C4-2B (cell line): Measurements from ENCODE around the gene KCP.

Experiments used
- H3K27ac ChIP-seq: fragments of 450-650 bp; 2 replicates; pipeline ENCODE4 v1.5.1; 2017
- ZFX ChIP-seq: fragments of 450-650 bp; IDR thresholded peaks from 2 replicates; pipeline ENCODE4 v1.6.1; 2017
- TF ChIP-seq, protein P1 (sequence below): fragments of 450-650 bp; conservative IDR thresholded peaks from 2 replicates; pipeline ENCODE4 v1.5.1; 2017; ENCODE audit warnings: mild to moderate bottlenecking

KCP gene

DNA sequence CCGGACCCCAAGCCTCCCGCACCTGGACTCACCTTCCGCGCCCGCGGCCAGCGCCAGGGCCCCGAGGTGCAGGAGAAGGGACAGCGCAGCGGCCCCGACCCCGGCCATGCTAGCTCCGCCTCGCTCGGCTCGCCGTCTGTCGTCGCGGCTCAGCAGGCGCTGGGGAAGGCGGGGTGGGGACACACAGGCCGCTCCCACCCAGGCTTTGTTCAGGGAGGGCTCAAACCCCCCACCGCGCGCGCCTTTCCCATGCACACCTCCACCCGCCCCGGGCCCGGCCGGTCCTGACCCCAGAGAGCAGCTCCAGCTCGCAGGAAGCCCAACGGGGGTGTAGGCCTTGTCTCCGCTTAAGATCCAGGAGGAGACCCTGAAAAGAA lies at the start of gene KCP:
Gene KCP (minus strand): TSS at position 141 of the 377 bp plus-strand sequence. CDS start 33 bp downstream, at position 108.
- H3K27ac ChIP-seq: peak within 1 kb of the TSS; percentile 77
- TF ChIP-seq ZFX: no peak
- TF ChIP-seq, protein P1, sequence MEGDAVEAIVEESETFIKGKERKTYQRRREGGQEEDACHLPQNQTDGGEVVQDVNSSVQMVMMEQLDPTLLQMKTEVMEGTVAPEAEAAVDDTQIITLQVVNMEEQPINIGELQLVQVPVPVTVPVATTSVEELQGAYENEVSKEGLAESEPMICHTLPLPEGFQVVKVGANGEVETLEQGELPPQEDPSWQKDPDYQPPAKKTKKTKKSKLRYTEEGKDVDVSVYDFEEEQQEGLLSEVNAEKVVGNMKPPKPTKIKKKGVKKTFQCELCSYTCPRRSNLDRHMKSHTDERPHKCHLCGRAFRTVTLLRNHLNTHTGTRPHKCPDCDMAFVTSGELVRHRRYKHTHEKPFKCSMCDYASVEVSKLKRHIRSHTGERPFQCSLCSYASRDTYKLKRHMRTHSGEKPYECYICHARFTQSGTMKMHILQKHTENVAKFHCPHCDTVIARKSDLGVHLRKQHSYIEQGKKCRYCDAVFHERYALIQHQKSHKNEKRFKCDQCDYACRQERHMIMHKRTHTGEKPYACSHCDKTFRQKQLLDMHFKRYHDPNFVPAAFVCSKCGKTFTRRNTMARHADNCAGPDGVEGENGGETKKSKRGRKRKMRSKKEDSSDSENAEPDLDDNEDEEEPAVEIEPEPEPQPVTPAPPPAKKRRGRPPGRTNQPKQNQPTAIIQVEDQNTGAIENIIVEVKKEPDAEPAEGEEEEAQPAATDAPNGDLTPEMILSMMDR: no peak

DNA sequence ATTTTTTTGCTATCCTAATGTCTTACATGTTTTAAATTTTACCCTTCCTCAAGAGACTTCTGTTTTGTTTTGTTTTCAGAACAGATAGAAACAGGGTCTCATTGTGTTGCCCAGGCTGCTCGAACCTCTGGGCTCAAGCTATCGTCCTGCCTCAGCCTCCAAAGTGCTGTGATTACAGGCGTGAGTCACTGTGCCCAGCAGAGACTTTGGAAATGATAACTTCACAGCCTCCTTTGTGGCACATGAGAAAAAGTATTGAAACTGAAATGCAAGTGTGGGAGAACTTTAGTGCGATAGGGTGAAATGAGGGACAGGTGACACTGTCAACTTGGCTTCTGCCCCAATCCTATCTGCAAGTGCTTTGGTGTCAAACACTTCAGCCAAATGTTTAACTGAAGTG lies 48.8 kb upstream of the KCP start:
- no peak overlapping the region for H3K27ac ChIP-seq
- no peak for TF ChIP-seq ZFX
- TF ChIP-seq, protein P1: no peak

DNA sequence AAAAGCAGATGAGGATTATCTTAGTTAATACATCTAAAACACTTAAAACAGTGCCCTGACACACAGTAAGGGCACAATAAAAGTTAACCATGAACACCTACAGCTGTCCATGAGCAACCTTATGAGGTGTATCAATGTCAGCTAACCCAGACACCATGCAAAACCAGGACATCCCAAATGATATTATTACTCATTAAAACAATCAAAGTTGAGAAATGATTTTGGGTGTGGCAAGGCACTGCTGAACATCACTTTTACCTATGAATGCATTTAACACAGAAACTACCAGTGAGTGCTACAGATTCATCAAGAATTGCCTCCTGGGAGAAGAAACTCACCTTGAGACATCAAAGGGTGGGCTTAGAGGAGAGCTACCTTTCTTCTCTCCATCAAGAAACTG lies 45.5 kb upstream of the KCP start:
- H3K27ac ChIP-seq: no peak overlapping the region
- no peak for TF ChIP-seq ZFX
- TF ChIP-seq, protein P1: no peak

DNA sequence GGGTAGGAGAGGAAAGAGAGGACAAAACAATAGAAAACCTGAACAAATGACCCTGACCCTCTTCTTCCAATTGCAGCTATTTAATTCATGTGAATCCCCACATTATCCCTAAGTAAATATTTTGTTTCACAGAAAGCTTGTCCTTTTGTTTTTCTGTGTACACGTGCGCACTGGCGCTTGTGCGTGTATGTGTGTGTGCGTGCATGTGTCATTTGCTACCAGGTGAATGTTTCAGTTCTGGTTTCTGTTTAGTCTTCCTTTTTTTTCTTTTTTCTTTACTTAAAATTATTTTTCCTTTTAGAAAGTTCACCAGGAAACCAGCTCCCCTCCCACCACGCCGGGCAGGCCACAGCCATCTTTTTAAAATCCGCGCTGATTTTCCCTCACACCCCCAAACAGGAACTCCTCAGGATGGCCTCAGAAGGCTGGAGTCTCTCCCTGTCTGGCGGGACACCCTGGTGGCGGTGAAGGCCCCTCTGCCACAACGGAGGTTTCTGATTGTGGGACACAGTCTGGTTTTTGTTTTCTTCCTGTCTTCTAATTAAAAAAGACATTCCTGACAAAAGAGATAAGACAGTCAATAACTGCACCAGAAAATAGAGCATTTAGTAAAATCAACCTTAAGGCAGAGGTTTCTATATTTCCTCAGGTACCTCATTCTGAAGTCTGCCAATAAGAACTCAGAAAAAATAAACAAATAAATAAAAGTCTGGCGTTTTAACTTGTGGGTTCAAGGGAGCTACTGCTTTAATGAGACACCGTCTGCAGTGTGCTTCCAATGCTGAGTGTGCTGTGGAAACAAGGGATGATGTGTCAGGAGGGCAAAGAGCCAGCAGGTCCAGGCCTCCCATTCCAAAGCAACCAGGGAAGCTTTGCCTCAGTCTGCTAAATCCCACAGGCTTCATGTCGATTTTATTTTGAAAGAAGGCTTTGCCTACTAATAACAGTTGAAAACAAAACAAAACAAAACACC lies 44.6 kb upstream of the KCP start:
- TF ChIP-seq, protein P1: no peak
- no peak for TF ChIP-seq ZFX
- no peak overlapping the region for H3K27ac ChIP-seq

DNA sequence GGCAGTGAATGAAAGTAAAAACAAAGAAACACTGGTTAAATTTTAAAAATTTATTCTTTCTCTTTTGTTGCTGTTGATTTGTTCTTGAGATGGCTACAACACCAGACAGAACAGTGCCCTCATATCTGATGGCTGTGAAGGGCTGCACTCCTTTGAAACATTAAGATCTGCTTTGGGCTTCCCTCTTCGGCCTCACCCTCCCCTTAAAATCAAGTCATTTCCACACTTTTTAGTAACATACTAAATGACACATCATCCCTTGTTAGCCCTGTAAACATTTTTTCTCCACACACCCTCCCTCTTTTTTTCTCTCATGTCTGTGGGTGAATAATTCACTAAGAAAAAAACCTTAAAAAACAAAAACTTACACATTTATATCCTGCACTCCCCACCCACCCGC lies 43.6 kb upstream of the KCP start:
- H3K27ac ChIP-seq: no peak overlapping the region
- TF ChIP-seq ZFX: no peak
- TF ChIP-seq, protein P1: no peak

DNA sequence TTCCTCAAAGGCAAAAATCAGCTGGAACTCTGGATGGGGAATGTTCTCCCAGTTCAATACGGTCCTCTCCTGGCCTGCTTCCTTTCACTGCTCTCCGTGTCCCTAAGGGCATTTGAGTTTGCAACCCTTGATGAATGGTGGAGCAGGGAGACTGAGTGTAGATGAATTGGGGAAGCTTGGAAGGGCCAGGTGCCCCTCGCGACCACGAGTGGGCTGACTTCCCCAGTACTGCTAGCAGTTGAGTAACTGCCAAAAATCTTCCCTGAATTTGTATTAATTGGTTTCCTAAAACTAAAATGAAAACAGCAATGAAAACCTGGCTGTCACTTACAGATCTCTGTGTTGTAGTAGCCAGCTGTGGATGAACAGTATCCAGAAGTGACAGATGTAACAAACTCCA lies 40.8 kb upstream of the KCP start:
- no peak for TF ChIP-seq ZFX
- TF ChIP-seq, protein P1: no peak
- H3K27ac ChIP-seq: no peak overlapping the region

DNA sequence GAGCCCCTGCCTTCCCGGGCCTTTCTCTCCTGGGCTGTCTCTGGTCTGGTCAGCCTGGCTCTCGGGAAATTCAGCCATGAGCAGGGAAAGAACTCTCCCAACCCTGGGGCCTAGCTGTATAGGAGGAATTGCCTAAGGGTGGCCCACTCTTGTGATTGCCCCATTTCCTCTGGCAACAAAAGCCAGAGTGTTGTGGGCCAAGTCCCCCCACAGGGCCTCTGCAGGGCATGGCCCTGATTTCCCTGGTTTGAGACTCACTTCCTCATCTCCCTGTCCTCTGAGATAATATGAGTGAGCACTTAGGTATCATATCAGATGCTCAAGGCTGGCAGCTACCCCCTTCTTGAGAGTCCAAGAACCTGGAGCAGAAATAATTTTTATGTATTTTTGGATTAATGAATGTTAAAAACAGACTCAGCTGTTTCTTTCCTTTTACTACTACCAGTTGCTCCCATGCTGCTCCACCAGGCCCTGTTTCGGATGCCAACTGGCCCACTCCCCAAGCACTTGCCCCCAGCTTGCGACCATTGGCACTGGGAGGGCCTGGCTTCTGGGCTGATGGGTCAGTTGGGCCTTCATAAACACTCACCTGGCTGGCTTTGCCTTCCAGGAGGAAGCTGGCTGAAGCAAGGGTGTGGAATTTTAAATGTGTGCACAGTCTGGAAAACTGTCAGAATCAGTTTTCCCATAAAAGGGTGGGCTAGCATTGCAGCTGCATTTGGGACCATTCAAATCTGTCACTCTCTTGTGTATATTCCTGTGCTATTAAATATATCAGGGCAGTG lies 38.7 kb upstream of the KCP start:
- no peak overlapping the region for H3K27ac ChIP-seq
- no peak for TF ChIP-seq ZFX
